Measurements from ENCODE around the gene HTR3C.

GRCh38 chr3:184029443-184029842 lies 23.4 kb upstream of the HTR3C start:
- no peak for TF ChIP-seq CTCF (IDR thresholded peaks at IDR 0.05; ENCODE audit: low read length)
- no peak for TF ChIP-seq EZH2 (optimal IDR thresholded peaks at IDR 0.05; ENCODE audit: low read depth, low read length)
